ENCODE measurements around the gene POLR2J3.
"Not testable (repeated sequence)": the region's sequence is repeated elsewhere in the genome, so short reads cannot be mapped to it uniquely, and the experiment has no call there.

- not testable (repeated sequence) for TF ChIP-seq ZNF692 (tag by site-specific recombination; IDR thresholded peaks at IDR 0.05); CTCF (tag by site-specific recombination; IDR thresholded peaks at IDR 0.05); HOXC10 (CRISPR knock-in tag; IDR thresholded peaks at IDR 0.05); TRIM28 (IDR thresholded peaks at IDR 0.05; ENCODE audit: borderline replicate concordance, low read length); ZNF248 (tag by site-specific recombination; IDR thresholded peaks at IDR 0.05); ZNF561 (tag by site-specific recombination; IDR thresholded peaks at IDR 0.05; ENCODE audit: borderline replicate concordance); ZNF280C (tag by site-specific recombination; IDR thresholded peaks at IDR 0.05); SP2 (tag by site-specific recombination; IDR thresholded peaks at IDR 0.05)
Observed at GRCh38 chr7:102578486-102578885, 6.1 kb upstream of the POLR2J3 start.

Measured in HEK293 (cell line).